ENCODE results near the gene OOEP. TPM values are rescaled to one million over a fixed set of nuclear protein-coding genes. Genes with fewer than 3 reads are reported as not detected.

The OOEP gene
- total RNA-seq, 2 experiments from 2014 or later: 0.38 to 0.50 TPM

- Histone ChIP-seq H3K4me3 (ENCODE audit: low read length) (no peak overlapping the region), H3K4me1 (ENCODE audit: insufficient read depth, low read length) (no peaks in the 10 kb centered on the region), H3K27me3 (ENCODE audit: control insufficient read depth in 1 of 2, insufficient read depth in 2 of 2, low read length in 2 of 2) (peaks cover 9 to 11% of the 10 kb centered on the region in 2 experiments), H3K27ac (ENCODE audit: low read depth in 1 of 2, low read length in 2 of 2) (no peak overlapping the region), H3K36me3 (ENCODE audit: insufficient read depth, low read length) (no peaks in the 10 kb centered on the region), H3K9me3 (ENCODE audit: control insufficient read depth in 1 of 2, insufficient read depth in 1 of 2, low read length in 2 of 2) (no peaks in the 10 kb centered on the region)
- peaks cover 16% of the 10 kb centered on the region for H3K27me3 Mint-ChIP-seq
- DNase-seq (no peak), ATAC-seq (ENCODE audit: poor library complexity) (no peak)
- H3K36me3 Mint-ChIP-seq (ENCODE audit: low read depth): no peaks in the 10 kb centered on the region
- TF ChIP-seq CTCF (IDR thresholded peaks at IDR 0.05): no peak
- no peaks in the 10 kb centered on the region for H3K9me3 Mint-ChIP-seq
- H3K4me3 Mint-ChIP-seq: no peak overlapping the region
- POLR2A ChIA-PET: no interaction called here
- no peak overlapping the region for H3K27ac Mint-ChIP-seq
- intact Hi-C loops (cut with DNase I, micrococcal nuclease): no loop called here
- H3K4me1 Mint-ChIP-seq (ENCODE audit: low read depth): no peaks in the 10 kb centered on the region
- CTCF ChIA-PET: no interaction called here
Observed at GRCh38 chr6:73343164-73343563, 26.5 kb downstream of the OOEP start.

GRCh38 chr6:73342174-73342573 lies 27.5 kb downstream of the OOEP start:
- H3K9me3 Mint-ChIP-seq: no peaks in the 10 kb centered on the region
- H3K27ac Mint-ChIP-seq: no peak overlapping the region
- H3K27me3 ChIP-seq (ENCODE audit: control insufficient read depth in 1 of 2, insufficient read depth in 2 of 2, low read length in 2 of 2): peaks cover 3 to 7% of the 10 kb centered on the region in 2 experiments
- DNase-seq: no peak
- H3K36me3 Mint-ChIP-seq (ENCODE audit: low read depth): no peaks in the 10 kb centered on the region
- H3K9me3 ChIP-seq (ENCODE audit: control insufficient read depth in 1 of 2, insufficient read depth in 1 of 2, low read length in 2 of 2): no peaks in the 10 kb centered on the region
- H3K4me1 Mint-ChIP-seq (ENCODE audit: low read depth): no peaks in the 10 kb centered on the region
- POLR2A ChIA-PET: no interaction called here
- intact Hi-C loops (cut with DNase I, micrococcal nuclease): no loop called here
- H3K27ac ChIP-seq (ENCODE audit: low read depth in 1 of 2, low read length in 2 of 2): no peak overlapping the region
- no peak for TF ChIP-seq CTCF (IDR thresholded peaks at IDR 0.05)
- no peak overlapping the region for H3K4me3 ChIP-seq (ENCODE audit: low read length)
- CTCF ChIA-PET: no interaction called here
- H3K4me3 Mint-ChIP-seq: no peak overlapping the region
- no peaks in the 10 kb centered on the region for H3K36me3 ChIP-seq (ENCODE audit: insufficient read depth, low read length)
- no peaks in the 10 kb centered on the region for H3K4me1 ChIP-seq (ENCODE audit: insufficient read depth, low read length)
- H3K27me3 Mint-ChIP-seq: peaks cover 6% of the 10 kb centered on the region
- no peak for ATAC-seq (ENCODE audit: poor library complexity)

GRCh38 chr6:73341335-73341734 lies 28.4 kb downstream of the OOEP start:
- POLR2A ChIA-PET: no interaction called here
- CTCF ChIA-PET: no interaction called here
- intact Hi-C loops (cut with DNase I, micrococcal nuclease): no loop called here

More at GRCh38 chr6:73341335-73341734, 28.4 kb downstream of the OOEP start:
- H3K27me3 Mint-ChIP-seq: no peaks in the 10 kb centered on the region
- H3K27ac ChIP-seq (ENCODE audit: low read depth in 1 of 2, low read length in 2 of 2): no peak overlapping the region
- H3K9me3 Mint-ChIP-seq: no peaks in the 10 kb centered on the region
- no peak for TF ChIP-seq CTCF (IDR thresholded peaks at IDR 0.05)
- H3K27me3 ChIP-seq (ENCODE audit: control insufficient read depth in 1 of 2, insufficient read depth in 2 of 2, low read length in 2 of 2): peaks cover 0 to 2% of the 10 kb centered on the region in 2 experiments
- no peaks in the 10 kb centered on the region for H3K4me1 Mint-ChIP-seq (ENCODE audit: low read depth)
- H3K9me3 ChIP-seq (ENCODE audit: control insufficient read depth in 1 of 2, insufficient read depth in 1 of 2, low read length in 2 of 2): no peaks in the 10 kb centered on the region
- ATAC-seq (ENCODE audit: poor library complexity) (no peak), DNase-seq (no peak)
- no peaks in the 10 kb centered on the region for H3K4me1 ChIP-seq (ENCODE audit: insufficient read depth, low read length)
- H3K4me3 ChIP-seq (ENCODE audit: low read length): no peak overlapping the region
- no peaks in the 10 kb centered on the region for H3K36me3 ChIP-seq (ENCODE audit: insufficient read depth, low read length)
- no peak overlapping the region for H3K4me3 Mint-ChIP-seq
- H3K36me3 Mint-ChIP-seq (ENCODE audit: low read depth): no peaks in the 10 kb centered on the region
- H3K27ac Mint-ChIP-seq: no peak overlapping the region

Measured in CD4-positive, alpha-beta T cell (primary cell).